Myocyte (in vitro differentiated cells): Measurements from ENCODE around the gene TAGLN. TPM values are rescaled to one million over a fixed set of nuclear protein-coding genes. Genes with fewer than 3 reads are reported as not detected.

Experiments used
- DNase-seq: peaks from one replicate; pipeline ENCODE4 v3.0.0-alpha.2; 2012; ENCODE audit warnings: low read depth
- total RNA-seq: library from RNA; depleted of rRNA; stranded (reverse); fragments of >200 nt; gene quantifications from 2 replicates; pipeline ENCODE4 v1.2.3, GENCODE V29; 2014

The TAGLN gene
- total RNA-seq, 1 donor from 2014 or later: 462 TPM

- DNase-seq: no peak
Observed at GRCh38 chr11:117214404-117215110, 15.4 kb downstream of the TAGLN start.

GRCh38 chr11:117217141-117218084, 18.2 kb downstream of the TAGLN start:
- no peak for DNase-seq

GRCh38 chr11:117218133-117218915, 19.2 kb downstream of the TAGLN start:
- peak; percentile 68 for DNase-seq

GRCh38 chr11:117219001-117219400, 19.8 kb downstream of the TAGLN start:
- no peak for DNase-seq

- DNase-seq: no peak
Observed at GRCh38 chr11:117219455-117219854, 20.3 kb downstream of the TAGLN start.

- no peak for DNase-seq
Observed at GRCh38 chr11:117219995-117220394, 20.8 kb downstream of the TAGLN start.

- no peak for DNase-seq
Observed at GRCh38 chr11:117220568-117220967, 21.4 kb downstream of the TAGLN start.

GRCh38 chr11:117220999-117221774, 22.0 kb downstream of the TAGLN start:
- DNase-seq: peak; percentile 93

GRCh38 chr11:117221775-117222517, 22.8 kb downstream of the TAGLN start:
- peak; percentile 95 for DNase-seq

- DNase-seq: no peak
Observed at GRCh38 chr11:117222991-117223740, 24.0 kb downstream of the TAGLN start.

GRCh38 chr11:117223741-117224689, 24.8 kb downstream of the TAGLN start:
- DNase-seq: no peak

- DNase-seq: no peak
Observed at GRCh38 chr11:117225553-117226170, 26.5 kb downstream of the TAGLN start.

- peak; percentile 83 for DNase-seq
Observed at GRCh38 chr11:117226388-117227385, 27.5 kb downstream of the TAGLN start.

- DNase-seq: no peak
Observed at GRCh38 chr11:117228091-117228490, 28.9 kb downstream of the TAGLN start.

GRCh38 chr11:117229411-117229810, 30.2 kb downstream of the TAGLN start:
- DNase-seq: no peak

- DNase-seq: no peak
Observed at GRCh38 chr11:117229931-117230285, 30.7 kb downstream of the TAGLN start.
